Fibroblast of mammary gland (primary cell): Measurements from ENCODE around the gene DLG2.

Experiments used
- DNase-seq: peaks from one replicate; pipeline ENCODE4 v3.0.0-alpha.2; 2010; ENCODE audit warnings: low read depth
- H3K4me3 ChIP-seq: 2 replicates; pipeline ENCODE4 v1.5.1; 2011; ENCODE audit warnings: low read depth, mild to moderate bottlenecking, low read length, moderate library complexity; ENCODE audit not compliant: control insufficient read depth
- TF ChIP-seq, protein P1 (sequence below): conservative IDR thresholded peaks from 2 replicates; pipeline ENCODE4 v1.5.1; 2011; ENCODE audit warnings: low read depth, low read length, inconsistent platforms; ENCODE audit not compliant: control insufficient read depth, insufficient read depth

Gene DLG2

DNA sequence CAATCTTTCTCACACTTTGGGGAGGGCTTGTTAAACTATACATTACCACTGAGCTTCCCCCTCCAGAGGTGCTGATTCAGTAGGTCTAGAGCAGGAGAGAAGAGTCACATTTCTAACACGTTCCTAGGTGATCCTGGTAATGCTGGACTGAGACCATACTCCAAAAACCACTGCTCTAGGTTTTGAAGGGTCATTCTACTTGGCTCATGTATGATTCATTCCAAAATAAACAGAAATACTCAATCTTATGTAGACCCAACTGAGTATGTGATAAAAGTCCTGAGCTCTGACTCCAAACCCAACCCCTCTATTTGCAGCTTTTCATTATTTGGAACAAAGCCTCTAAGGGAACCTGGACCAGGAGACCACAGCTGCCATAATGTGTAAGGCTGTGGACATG is 1558.1 kb downstream of the DLG2 start:
- no peak overlapping the region for H3K4me3 ChIP-seq
- DNase-seq, result no peak
- TF ChIP-seq, protein P1, sequence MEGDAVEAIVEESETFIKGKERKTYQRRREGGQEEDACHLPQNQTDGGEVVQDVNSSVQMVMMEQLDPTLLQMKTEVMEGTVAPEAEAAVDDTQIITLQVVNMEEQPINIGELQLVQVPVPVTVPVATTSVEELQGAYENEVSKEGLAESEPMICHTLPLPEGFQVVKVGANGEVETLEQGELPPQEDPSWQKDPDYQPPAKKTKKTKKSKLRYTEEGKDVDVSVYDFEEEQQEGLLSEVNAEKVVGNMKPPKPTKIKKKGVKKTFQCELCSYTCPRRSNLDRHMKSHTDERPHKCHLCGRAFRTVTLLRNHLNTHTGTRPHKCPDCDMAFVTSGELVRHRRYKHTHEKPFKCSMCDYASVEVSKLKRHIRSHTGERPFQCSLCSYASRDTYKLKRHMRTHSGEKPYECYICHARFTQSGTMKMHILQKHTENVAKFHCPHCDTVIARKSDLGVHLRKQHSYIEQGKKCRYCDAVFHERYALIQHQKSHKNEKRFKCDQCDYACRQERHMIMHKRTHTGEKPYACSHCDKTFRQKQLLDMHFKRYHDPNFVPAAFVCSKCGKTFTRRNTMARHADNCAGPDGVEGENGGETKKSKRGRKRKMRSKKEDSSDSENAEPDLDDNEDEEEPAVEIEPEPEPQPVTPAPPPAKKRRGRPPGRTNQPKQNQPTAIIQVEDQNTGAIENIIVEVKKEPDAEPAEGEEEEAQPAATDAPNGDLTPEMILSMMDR, result no peak

GRCh38 chr11:84061726-84062125 is 1565.4 kb downstream of the DLG2 start:
- no peak for DNase-seq

DNA sequence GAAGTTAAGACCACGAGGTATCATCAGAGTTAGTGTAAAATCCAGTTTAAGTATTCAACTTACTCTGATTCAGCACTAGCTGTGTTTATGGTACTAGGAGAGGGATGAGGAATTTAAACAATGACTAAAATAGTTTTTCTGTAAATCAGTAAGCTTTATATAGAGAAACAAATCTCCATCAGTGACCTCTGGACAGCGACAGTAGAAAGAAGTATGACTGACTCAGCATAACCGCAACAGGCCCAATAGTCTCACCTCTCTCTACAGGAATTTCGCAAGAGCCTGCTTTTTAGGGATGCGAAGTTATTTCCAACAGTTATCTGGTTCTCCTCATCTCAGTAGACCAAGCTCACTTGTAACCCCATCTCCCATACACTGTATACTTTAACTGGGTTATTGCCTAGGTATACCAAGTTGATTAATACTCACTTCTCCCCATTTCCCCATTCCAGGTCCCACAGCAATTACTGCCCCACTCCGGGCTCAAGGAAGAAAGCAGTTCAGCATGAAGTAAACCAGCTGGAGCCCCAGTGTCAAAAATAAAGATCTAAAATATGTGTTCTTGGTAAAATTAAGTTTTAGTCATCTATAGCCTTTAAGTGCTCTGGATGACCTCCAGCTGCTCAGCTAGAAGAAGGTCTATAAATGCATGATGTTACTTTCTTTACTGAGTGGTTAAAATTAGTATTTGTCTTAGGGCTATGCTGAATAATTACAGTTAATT is 1570.3 kb downstream of the DLG2 start:
- DNase-seq, result peak; percentile 2
- H3K4me3 ChIP-seq, result no peak overlapping the region
- TF ChIP-seq, protein P1, result no peak

More at GRCh38 chr11:84061726-84062125, 1565.4 kb downstream of the DLG2 start:
- no peak overlapping the region for H3K4me3 ChIP-seq
- TF ChIP-seq, protein P1, result no peak

DNA sequence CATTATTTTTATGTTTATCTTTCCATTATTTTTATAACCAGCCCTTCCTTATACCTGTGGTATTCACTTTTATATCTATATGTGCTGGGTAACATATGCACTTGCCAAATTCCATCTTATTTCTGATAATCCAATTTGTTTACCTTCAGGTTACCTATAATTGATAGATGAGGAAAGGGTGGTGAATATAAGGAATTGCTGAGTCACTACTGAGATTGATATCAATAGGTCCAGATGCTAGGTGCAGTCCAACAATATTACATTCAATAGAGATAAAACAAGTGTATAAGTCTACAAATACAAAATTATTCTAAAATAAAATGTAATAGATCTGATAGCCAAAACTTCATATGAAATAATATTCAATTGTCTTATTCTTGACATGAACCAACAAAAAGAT is 1582.0 kb downstream of the DLG2 start:
- no peak for DNase-seq
- no peak overlapping the region for H3K4me3 ChIP-seq
- TF ChIP-seq, protein P1, result no peak

GRCh38 chr11:84044706-84045105 is 1582.4 kb downstream of the DLG2 start:
- no peak overlapping the region for H3K4me3 ChIP-seq
- no peak for DNase-seq
- TF ChIP-seq, protein P1, result no peak

GRCh38 chr11:84036664-84037194 is 1590.4 kb downstream of the DLG2 start:
- no peak overlapping the region for H3K4me3 ChIP-seq
- TF ChIP-seq, protein P1, result no peak
- no peak for DNase-seq

GRCh38 chr11:84035645-84036044 is 1591.5 kb downstream of the DLG2 start:
- DNase-seq, result peak; percentile 22
- TF ChIP-seq, protein P1, result no peak
- no peak overlapping the region for H3K4me3 ChIP-seq
